ENCODE results near the gene TAF11L9.
"Not testable (repeated sequence)": the region's sequence is repeated elsewhere in the genome, so short reads cannot be mapped to it uniquely, and the experiment has no call there.

TAF11L9 gene

GRCh38 chr5:17594255-17594654 is at the start of gene TAF11L9:
TAF11L9 (minus strand) TSS chr5:17594394.
- not testable (repeated sequence) for FAIRE-seq

- FAIRE-seq = no peak
Measured at GRCh38 chr5:17634160-17634559, 40.0 kb upstream of the TAF11L9 start, which contains the start of gene TAF11L14. TAF11L14 (plus strand) TSS chr5:17634460.

GRCh38 chr5:17631788-17632187 is 37.6 kb upstream of the TAF11L9 start, which contains the start of gene TAF11L13:
TAF11L13 (plus strand) TSS chr5:17632088.
- not testable (repeated sequence) for FAIRE-seq

- FAIRE-seq = no peak
Measured at GRCh38 chr5:17625686-17626085, 31.5 kb upstream of the TAF11L9 start.

GRCh38 chr5:17620627-17621026 is 26.4 kb upstream of the TAF11L9 start:
- FAIRE-seq = no peak

- FAIRE-seq = no peak
Measured at GRCh38 chr5:17619354-17619753, 25.2 kb upstream of the TAF11L9 start.

- FAIRE-seq = no peak
Measured at GRCh38 chr5:17614872-17615605, 20.8 kb upstream of the TAF11L9 start.

GRCh38 chr5:17610092-17610491 is 15.9 kb upstream of the TAF11L9 start, which contains the start of gene TAF11L12:
TAF11L12 (plus strand) TSS chr5:17610392.
- FAIRE-seq = not testable (repeated sequence)

- FAIRE-seq = not testable (repeated sequence)
Measured at GRCh38 chr5:17607461-17607860, 13.3 kb upstream of the TAF11L9 start.

GRCh38 chr5:17604951-17605350 is 10.8 kb upstream of the TAF11L9 start:
- no peak for FAIRE-seq

GRCh38 chr5:17603880-17604279 is 9.7 kb upstream of the TAF11L9 start, which contains the start of gene TAF11L11:
TAF11L11 (plus strand) TSS chr5:17604183.
- FAIRE-seq = not testable (repeated sequence)

- FAIRE-seq = not testable (repeated sequence)
Measured at GRCh38 chr5:17597728-17598127, 3.5 kb upstream of the TAF11L9 start, which contains the start of gene TAF11L10. TAF11L10 (minus strand) TSS chr5:17597828.

GRCh38 chr5:17590860-17591259 is 3.3 kb downstream of the TAF11L9 start, which contains the start of gene TAF11L8:
TAF11L8 (minus strand) TSS chr5:17590960.
- FAIRE-seq = not testable (repeated sequence)

- not testable (repeated sequence) for FAIRE-seq
Measured at GRCh38 chr5:17585658-17586057, 8.5 kb downstream of the TAF11L9 start, which contains the start of gene TAF11L7. TAF11L7 (minus strand) TSS chr5:17585758.
